Measurements from ENCODE around the gene KRTAP3-1.

The KRTAP3-1 gene

DNA sequence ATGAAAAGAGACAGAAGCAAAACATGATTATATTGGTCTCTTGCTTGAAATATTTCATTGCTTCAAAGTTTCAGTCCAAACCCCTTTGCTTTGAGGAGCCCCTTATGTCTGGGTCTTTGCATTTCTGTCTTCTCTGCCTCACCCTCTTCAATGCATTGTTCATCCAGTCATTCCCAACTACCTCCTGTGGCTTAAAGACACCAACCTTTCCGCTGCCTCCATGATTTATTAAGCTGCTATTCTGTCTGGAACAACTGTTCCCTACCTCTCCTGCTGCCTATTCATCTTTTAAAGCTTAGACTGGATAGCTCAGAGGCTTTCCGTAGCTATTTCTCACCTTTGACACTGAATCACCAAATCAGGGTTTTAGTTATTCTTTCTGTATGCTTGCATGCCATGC, 11.6 kb downstream of the KRTAP3-1 start:
- H3K27ac ChIP-seq (ENCODE audit: low read depth, low read length), result no peak overlapping the region
- H3K36me3 ChIP-seq (ENCODE audit: control insufficient read depth, insufficient read depth, low read length), result no peaks in the 10 kb centered on the region
- no peaks in the 10 kb centered on the region; the same call in 1 of the 2 replicates for H3K4me1 ChIP-seq (ENCODE audit: control insufficient read depth, insufficient read depth, low read length)
- no peak overlapping the region for H3K4me3 ChIP-seq (ENCODE audit: low read depth, low read length)
- no peaks in the 10 kb centered on the region for H3K9me3 ChIP-seq (ENCODE audit: control insufficient read depth, insufficient read depth, low read depth, low read length)
- H3K9ac ChIP-seq (ENCODE audit: low read length), result no peak overlapping the region
- no peaks in the 10 kb centered on the region for H3K27me3 ChIP-seq (ENCODE audit: control insufficient read depth, insufficient read depth, low read length)

DNA sequence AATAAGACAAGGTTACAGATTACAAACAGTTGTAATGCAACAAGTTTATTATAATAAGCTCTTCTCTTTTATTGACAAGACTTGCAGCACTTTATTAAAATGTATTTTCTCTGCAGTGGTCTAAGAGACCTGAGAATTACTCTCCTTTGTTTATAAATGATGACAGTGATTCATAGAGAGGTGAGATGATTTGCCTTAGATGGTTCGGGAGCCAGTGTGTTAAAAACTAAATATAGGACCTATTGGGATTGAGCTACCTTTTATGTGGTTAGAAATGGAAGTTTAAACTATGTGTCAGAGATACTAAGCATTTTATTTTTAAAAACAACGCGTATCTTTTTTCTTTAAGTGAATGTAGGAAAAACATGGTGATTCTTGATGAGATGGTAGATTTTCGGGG, 12.1 kb downstream of the KRTAP3-1 start:
- H3K27me3 ChIP-seq (ENCODE audit: control insufficient read depth, insufficient read depth, low read length), result no peaks in the 10 kb centered on the region
- no peak overlapping the region for H3K9ac ChIP-seq (ENCODE audit: low read length)
- no peaks in the 10 kb centered on the region; the same call in 1 of the 2 replicates for H3K4me1 ChIP-seq (ENCODE audit: control insufficient read depth, insufficient read depth, low read length)
- H3K27ac ChIP-seq (ENCODE audit: low read depth, low read length), result no peak overlapping the region
- H3K36me3 ChIP-seq (ENCODE audit: control insufficient read depth, insufficient read depth, low read length), result no peaks in the 10 kb centered on the region
- H3K4me3 ChIP-seq (ENCODE audit: low read depth, low read length), result no peak overlapping the region
- H3K9me3 ChIP-seq (ENCODE audit: control insufficient read depth, insufficient read depth, low read depth, low read length), result no peaks in the 10 kb centered on the region

DNA sequence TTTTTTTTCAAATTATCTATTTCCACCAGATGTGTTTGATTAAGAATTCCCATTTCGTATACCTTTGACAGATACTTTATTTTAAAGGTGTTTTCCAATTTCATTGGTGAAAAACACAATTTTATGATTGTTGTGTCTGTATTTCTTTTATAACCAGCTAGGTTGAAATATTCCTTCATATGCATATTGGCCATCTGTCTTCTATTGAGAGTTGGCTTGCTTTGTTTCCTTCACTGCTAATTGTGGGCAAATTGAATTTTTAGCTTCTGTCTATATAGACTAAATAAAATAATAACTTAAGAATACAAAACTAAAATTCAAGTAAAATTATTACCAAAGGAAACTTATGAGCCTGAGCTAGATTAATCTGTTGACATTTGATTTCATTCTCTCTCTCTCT, 13.8 kb downstream of the KRTAP3-1 start:
- Histone ChIP-seq H3K9ac (ENCODE audit: low read length) (no peak overlapping the region), H3K4me3 (ENCODE audit: low read depth, low read length) (no peak overlapping the region), H3K9me3 (ENCODE audit: control insufficient read depth, insufficient read depth, low read depth, low read length) (no peaks in the 10 kb centered on the region), H3K27ac (ENCODE audit: low read depth, low read length) (no peak overlapping the region), H3K27me3 (ENCODE audit: control insufficient read depth, insufficient read depth, low read length) (no peaks in the 10 kb centered on the region), H3K4me1 (ENCODE audit: control insufficient read depth, insufficient read depth, low read length) (no peaks in the 10 kb centered on the region; the same call in 1 of the 2 replicates), H3K36me3 (ENCODE audit: control insufficient read depth, insufficient read depth, low read length) (no peaks in the 10 kb centered on the region)

DNA sequence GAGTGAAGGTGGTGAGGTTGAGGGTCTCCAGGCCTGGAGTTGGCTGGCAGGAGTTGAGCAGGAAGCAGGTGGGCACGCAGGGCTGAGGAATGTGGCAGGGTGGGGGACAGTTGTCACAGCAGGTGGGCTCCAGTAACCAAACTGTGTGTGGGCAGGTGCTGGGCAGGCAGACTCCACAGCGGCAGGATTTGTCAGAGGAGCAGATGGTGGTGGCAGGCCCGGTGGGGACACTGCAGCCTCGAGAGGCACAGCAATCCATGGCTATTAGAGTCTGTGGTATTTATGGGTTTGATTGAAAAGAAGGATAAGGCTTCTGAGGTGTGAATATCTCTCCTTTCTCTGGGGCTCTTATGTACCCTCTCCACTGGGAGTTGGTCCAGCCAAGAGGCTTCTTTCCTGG, 15.1 kb downstream of the KRTAP3-1 start, which contains the start of gene KRTAP3-3:
KRTAP3-3 (minus strand) TSS at position 326 of the 400 bp plus-strand sequence; CDS start at position 259, 67 bp downstream.
- no peak within 1 kb of the TSS for H3K4me3 ChIP-seq (ENCODE audit: low read depth, low read length)
- H3K9me3 ChIP-seq (ENCODE audit: control insufficient read depth, insufficient read depth, low read depth, low read length), result no peaks in the 10 kb centered on the region
- no peaks in the 10 kb centered on the region for H3K36me3 ChIP-seq (ENCODE audit: control insufficient read depth, insufficient read depth, low read length)
- H3K27me3 ChIP-seq (ENCODE audit: control insufficient read depth, insufficient read depth, low read length), result no peaks in the 10 kb centered on the region
- no peak within 1 kb of the TSS for H3K27ac ChIP-seq (ENCODE audit: low read depth, low read length)
- H3K4me1 ChIP-seq (ENCODE audit: control insufficient read depth, insufficient read depth, low read length), result no peaks in the 10 kb centered on the region; the same call in 1 of the 2 replicates
- H3K9ac ChIP-seq (ENCODE audit: low read length), result no peak within 1 kb of the TSS

DNA sequence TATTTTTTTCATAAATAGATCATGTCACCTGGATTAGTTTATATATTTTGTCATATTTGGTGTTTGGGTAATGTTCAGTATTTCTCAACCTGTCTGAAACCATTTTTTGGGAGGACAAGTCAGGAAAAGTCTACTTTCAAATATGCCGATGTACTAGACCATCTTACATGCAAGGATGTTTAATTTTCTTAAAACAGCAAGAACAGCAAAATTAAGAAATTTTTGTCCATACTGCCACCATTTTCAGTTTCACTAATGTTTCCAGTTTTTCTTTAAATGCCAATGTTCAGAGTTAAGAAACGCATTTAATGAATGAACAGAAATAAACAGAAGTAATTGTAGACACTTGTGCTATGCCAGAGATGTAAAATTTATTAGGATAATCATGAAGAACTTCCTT, 15.8 kb downstream of the KRTAP3-1 start:
- Histone ChIP-seq H3K36me3 (ENCODE audit: control insufficient read depth, insufficient read depth, low read length) (no peaks in the 10 kb centered on the region), H3K4me3 (ENCODE audit: low read depth, low read length) (no peak overlapping the region), H3K4me1 (ENCODE audit: control insufficient read depth, insufficient read depth, low read length) (no peaks in the 10 kb centered on the region; the same call in 1 of the 2 replicates), H3K27ac (ENCODE audit: low read depth, low read length) (no peak overlapping the region), H3K9me3 (ENCODE audit: control insufficient read depth, insufficient read depth, low read depth, low read length) (no peaks in the 10 kb centered on the region), H3K27me3 (ENCODE audit: control insufficient read depth, insufficient read depth, low read length) (no peaks in the 10 kb centered on the region), H3K9ac (ENCODE audit: low read length) (no peak overlapping the region)

DNA sequence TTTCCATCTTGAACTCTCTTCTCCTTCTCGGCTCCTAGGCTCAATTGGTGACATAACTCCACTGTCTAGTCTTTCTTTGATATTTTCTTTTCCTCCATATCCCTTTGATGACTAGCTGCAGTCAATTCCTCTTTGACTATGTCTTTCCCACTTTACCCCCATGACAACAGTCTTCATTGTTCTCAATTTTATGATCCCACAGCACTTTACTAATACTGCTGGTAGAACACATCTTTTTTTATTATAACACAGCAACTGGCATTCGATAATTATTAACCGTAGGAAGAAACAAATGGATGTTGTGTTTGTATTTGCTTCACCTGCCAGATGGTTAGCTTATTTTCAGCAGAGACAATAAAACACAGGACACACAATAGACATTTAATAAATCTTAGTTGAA, 16.3 kb downstream of the KRTAP3-1 start:
- no peak overlapping the region for H3K4me3 ChIP-seq (ENCODE audit: low read depth, low read length)
- no peak overlapping the region for H3K9ac ChIP-seq (ENCODE audit: low read length)
- no peak overlapping the region for H3K27ac ChIP-seq (ENCODE audit: low read depth, low read length)
- no peaks in the 10 kb centered on the region for H3K36me3 ChIP-seq (ENCODE audit: control insufficient read depth, insufficient read depth, low read length)
- H3K27me3 ChIP-seq (ENCODE audit: control insufficient read depth, insufficient read depth, low read length), result no peaks in the 10 kb centered on the region
- no peaks in the 10 kb centered on the region for H3K9me3 ChIP-seq (ENCODE audit: control insufficient read depth, insufficient read depth, low read depth, low read length)
- H3K4me1 ChIP-seq (ENCODE audit: control insufficient read depth, insufficient read depth, low read length), result no peaks in the 10 kb centered on the region; the same call in 1 of the 2 replicates

DNA sequence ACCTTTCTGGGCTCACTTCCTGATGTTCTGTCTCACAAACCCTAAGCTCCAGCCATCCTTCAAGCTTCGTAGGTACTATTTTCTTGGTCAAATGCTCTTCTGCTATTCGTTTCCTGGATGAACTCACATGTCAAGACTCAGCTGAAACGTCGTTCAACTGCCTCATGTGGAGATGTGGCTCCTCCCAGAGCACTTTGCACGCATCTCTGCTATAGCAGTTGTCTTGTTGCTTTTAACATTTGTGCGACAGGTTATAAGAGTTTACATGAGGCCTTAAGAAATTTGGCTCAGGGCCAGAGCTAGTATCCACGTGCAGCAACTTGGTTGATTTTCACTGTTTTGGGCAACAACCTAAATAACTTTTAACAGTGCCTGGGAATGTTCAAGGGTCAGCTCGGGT, 22.0 kb downstream of the KRTAP3-1 start:
- no peak overlapping the region for H3K9ac ChIP-seq (ENCODE audit: low read length)

DNA sequence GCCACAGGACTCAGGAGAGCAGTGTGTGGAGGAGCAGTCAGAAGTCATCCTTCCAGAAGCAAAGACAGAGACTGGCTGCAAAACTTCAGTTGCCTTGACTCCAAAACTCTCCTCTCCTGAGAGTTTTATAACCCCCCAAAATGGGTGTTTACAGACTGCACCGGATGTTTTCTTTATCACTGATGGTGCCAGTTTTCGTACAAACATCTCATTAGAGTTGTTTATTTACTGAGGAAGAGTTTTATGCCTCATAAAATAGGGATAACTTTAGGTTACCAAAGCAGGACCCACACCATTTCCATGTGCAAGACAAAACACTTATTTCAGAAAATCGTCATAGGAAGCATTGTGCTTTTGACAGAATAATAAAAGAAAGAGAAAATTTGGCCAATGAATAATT, 24.7 kb downstream of the KRTAP3-1 start, which contains the start of gene KRT40:
KRT40 (minus strand) TSS at position 101 of the 400 bp plus-strand sequence; CDS start at position 48, 53 bp downstream.
- Histone ChIP-seq H3K9me3 (ENCODE audit: control insufficient read depth, insufficient read depth, low read depth, low read length) (no peaks in the 10 kb centered on the region), H3K4me1 (ENCODE audit: control insufficient read depth, insufficient read depth, low read length) (peaks cover 9% of the 10 kb centered on the region; the same call in 1 of the 2 replicates), H3K4me3 (ENCODE audit: low read depth, low read length) (no peak within 1 kb of the TSS)

More for the DNA sequence above, 22.0 kb downstream of the KRTAP3-1 start:
- Histone ChIP-seq H3K4me3 (ENCODE audit: low read depth, low read length) (no peak overlapping the region), H3K27me3 (ENCODE audit: control insufficient read depth, insufficient read depth, low read length) (no peaks in the 10 kb centered on the region), H3K4me1 (ENCODE audit: control insufficient read depth, insufficient read depth, low read length) (no peaks in the 10 kb centered on the region), H3K27ac (ENCODE audit: low read depth, low read length) (no peak overlapping the region), H3K9me3 (ENCODE audit: control insufficient read depth, insufficient read depth, low read depth, low read length) (no peaks in the 10 kb centered on the region), H3K36me3 (ENCODE audit: control insufficient read depth, insufficient read depth, low read length) (no peaks in the 10 kb centered on the region)

DNA sequence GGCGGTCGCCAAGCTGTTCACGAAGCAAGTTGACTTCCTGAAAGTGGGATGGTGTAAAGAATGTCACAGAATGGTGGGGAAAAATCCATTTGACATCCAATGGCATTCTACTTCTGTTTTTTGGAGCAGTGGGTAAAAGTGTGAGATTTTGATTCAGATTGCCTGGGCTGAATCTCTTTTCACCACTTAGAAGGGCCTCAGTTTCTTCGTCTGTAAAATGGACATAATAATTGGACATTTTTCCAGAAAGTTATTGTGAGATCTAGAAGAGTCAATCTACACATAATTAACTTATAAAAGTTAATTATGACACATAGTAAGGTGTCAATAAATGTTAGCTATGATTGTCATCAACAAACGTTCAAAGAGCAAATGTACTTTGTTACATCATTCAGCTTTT, 27.8 kb downstream of the KRTAP3-1 start:
- H3K4me1 ChIP-seq (ENCODE audit: control insufficient read depth, insufficient read depth, low read length), result peaks cover 9% of the 10 kb centered on the region; the same call in 1 of the 2 replicates
- no peaks in the 10 kb centered on the region for H3K36me3 ChIP-seq (ENCODE audit: control insufficient read depth, insufficient read depth, low read length)
- no peaks in the 10 kb centered on the region for H3K27me3 ChIP-seq (ENCODE audit: control insufficient read depth, insufficient read depth, low read length)
- no peaks in the 10 kb centered on the region for H3K9me3 ChIP-seq (ENCODE audit: control insufficient read depth, insufficient read depth, low read depth, low read length)
- H3K4me3 ChIP-seq (ENCODE audit: low read depth, low read length), result no peak overlapping the region
- H3K27ac ChIP-seq (ENCODE audit: low read depth, low read length), result no peak overlapping the region
- no peak overlapping the region for H3K9ac ChIP-seq (ENCODE audit: low read length)

More for the DNA sequence above, 24.7 kb downstream of the KRTAP3-1 start, which contains the start of gene KRT40:
- Histone ChIP-seq H3K36me3 (ENCODE audit: control insufficient read depth, insufficient read depth, low read length) (no peaks in the 10 kb centered on the region), H3K9ac (ENCODE audit: low read length) (no peak within 1 kb of the TSS), H3K27ac (ENCODE audit: low read depth, low read length) (no peak within 1 kb of the TSS), H3K27me3 (ENCODE audit: control insufficient read depth, insufficient read depth, low read length) (no peaks in the 10 kb centered on the region)

DNA sequence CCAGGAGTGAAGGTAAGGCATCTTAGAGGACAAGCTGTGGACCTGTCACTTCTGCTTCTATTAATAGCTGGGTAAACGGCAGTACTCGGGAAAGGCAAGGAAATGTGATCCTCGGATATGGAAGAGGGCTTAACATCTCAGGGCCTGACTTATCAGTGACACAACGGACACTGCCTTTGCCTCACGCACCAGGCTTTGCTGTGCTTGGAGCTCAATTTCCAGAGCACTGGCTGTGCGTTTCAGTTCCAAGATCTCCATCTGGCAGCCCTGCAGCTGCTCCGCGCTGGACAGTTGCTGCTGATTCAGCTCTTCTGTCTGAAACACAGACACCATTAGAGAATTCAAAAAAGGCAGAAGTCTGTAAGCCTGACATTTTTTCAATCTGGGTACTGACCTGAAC, 28.3 kb downstream of the KRTAP3-1 start:
- Histone ChIP-seq H3K27me3 (ENCODE audit: control insufficient read depth, insufficient read depth, low read length) (no peaks in the 10 kb centered on the region), H3K4me1 (ENCODE audit: control insufficient read depth, insufficient read depth, low read length) (peaks cover 9% of the 10 kb centered on the region; the same call in 1 of the 2 replicates), H3K9ac (ENCODE audit: low read length) (no peak overlapping the region)

DNA sequence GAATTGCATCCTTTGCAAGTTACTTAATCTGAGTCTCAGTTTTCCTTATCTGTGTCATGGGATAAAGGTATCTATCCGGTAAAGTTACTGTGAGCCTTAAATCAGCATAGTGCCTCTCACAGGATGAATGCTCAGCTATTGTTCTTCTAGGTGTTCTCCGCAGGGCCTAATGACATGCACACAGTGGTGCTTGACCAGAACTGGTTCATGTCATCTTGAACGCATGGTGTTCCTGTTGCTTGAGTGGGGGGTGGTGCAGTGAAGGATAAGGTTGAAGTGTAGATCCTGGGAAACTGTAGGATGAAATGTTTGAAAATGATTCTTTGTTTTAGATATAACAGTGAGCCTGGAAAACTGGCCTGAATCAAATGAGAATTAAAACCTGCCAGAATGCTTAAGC, 28.8 kb downstream of the KRTAP3-1 start:
- H3K9me3 ChIP-seq (ENCODE audit: control insufficient read depth, insufficient read depth, low read depth, low read length), result no peaks in the 10 kb centered on the region
- no peaks in the 10 kb centered on the region for H3K36me3 ChIP-seq (ENCODE audit: control insufficient read depth, insufficient read depth, low read length)
- H3K27ac ChIP-seq (ENCODE audit: low read depth, low read length), result no peak overlapping the region
- peaks cover 9% of the 10 kb centered on the region; the same call in 1 of the 2 replicates for H3K4me1 ChIP-seq (ENCODE audit: control insufficient read depth, insufficient read depth, low read length)
- no peak overlapping the region for H3K9ac ChIP-seq (ENCODE audit: low read length)
- no peaks in the 10 kb centered on the region for H3K27me3 ChIP-seq (ENCODE audit: control insufficient read depth, insufficient read depth, low read length)
- H3K4me3 ChIP-seq (ENCODE audit: low read depth, low read length), result no peak overlapping the region

More for the DNA sequence above, 28.3 kb downstream of the KRTAP3-1 start:
- Histone ChIP-seq H3K9me3 (ENCODE audit: control insufficient read depth, insufficient read depth, low read depth, low read length) (no peaks in the 10 kb centered on the region), H3K27ac (ENCODE audit: low read depth, low read length) (no peak overlapping the region), H3K4me3 (ENCODE audit: low read depth, low read length) (no peak overlapping the region), H3K36me3 (ENCODE audit: control insufficient read depth, insufficient read depth, low read length) (no peaks in the 10 kb centered on the region)
